ENCODE data around the gene SNX24.

SNX24 gene

GRCh38 chr5:122957457-122957856 is 112.0 kb downstream of the SNX24 start:
- TF ChIP-seq ZNF248 (tag by site-specific recombination; IDR thresholded peaks at IDR 0.05) (peak; percentile 91), ZNF449 (tag by site-specific recombination; IDR thresholded peaks at IDR 0.05) (no peak)
- H3K4me3 ChIP-seq (ENCODE audit: low read depth, low read length), result no peak overlapping the region
- H3K27ac ChIP-seq (ENCODE audit: extremely low read depth, low read depth, low read length), result no peak overlapping the region
- no peaks in the 10 kb centered on the region for H3K36me3 ChIP-seq (ENCODE audit: control insufficient read depth in 2 of 2, insufficient read depth in 1 of 2, low read length in 2 of 2)
- ChIA-PET POLR2A (no interaction called here), CTCF (no interaction called here)
- H3K4me1 ChIP-seq (ENCODE audit: control insufficient read depth, insufficient read depth, low read length), result peaks cover 6% of the 10 kb centered on the region
- H3K9me3 ChIP-seq (ENCODE audit: control insufficient read depth, insufficient read depth, low read depth, low read length), result no peaks in the 10 kb centered on the region

GRCh38 chr5:122959740-122960445 is 114.5 kb downstream of the SNX24 start:
- Histone ChIP-seq H3K4me3 (ENCODE audit: low read depth, low read length) (no peak overlapping the region), H3K9me3 (ENCODE audit: control insufficient read depth, insufficient read depth, low read depth, low read length) (no peaks in the 10 kb centered on the region), H3K4me1 (ENCODE audit: control insufficient read depth, insufficient read depth, low read length) (peaks cover 6% of the 10 kb centered on the region), H3K27ac (ENCODE audit: extremely low read depth, low read depth, low read length) (no peak overlapping the region), H3K36me3 (ENCODE audit: control insufficient read depth in 2 of 2, insufficient read depth in 1 of 2, low read length in 2 of 2) (no peaks in the 10 kb centered on the region)
- POLR2A ChIA-PET, result no interaction called here
- 0 out of 2 replicates have a peak, but pooled peaks have one; percentile 27 for TF ChIP-seq WT1 (tag by site-specific recombination; IDR thresholded peaks at IDR 0.05)
- no peak for TF ChIP-seq ZNF585B (tag by site-specific recombination; IDR thresholded peaks at IDR 0.05)
- CTCF ChIA-PET, result interaction anchor here (0.7 kb wide), 1 partner anchor 10 kb away, joined by 3 read pairs; no protein-coding TSS in a partner anchor

- Histone ChIP-seq H3K9me3 (ENCODE audit: control insufficient read depth, insufficient read depth, low read depth, low read length) (no peaks in the 10 kb centered on the region), H3K4me1 (ENCODE audit: control insufficient read depth, insufficient read depth, low read length) (peaks cover 6% of the 10 kb centered on the region), H3K27ac (ENCODE audit: extremely low read depth, low read depth, low read length) (no peak overlapping the region), H3K4me3 (ENCODE audit: low read depth, low read length) (no peak overlapping the region), H3K36me3 (ENCODE audit: control insufficient read depth in 2 of 2, insufficient read depth in 1 of 2, low read length in 2 of 2) (no peaks in the 10 kb centered on the region)
- TF ChIP-seq ZBTB7A (tag by site-specific recombination; IDR thresholded peaks at IDR 0.05; ENCODE audit: low read depth), result no peak
- no peak for TF ChIP-seq ZBTB49 (tag by site-specific recombination; IDR thresholded peaks at IDR 0.05; ENCODE audit: low read depth)
- TF ChIP-seq ZNF19 (tag by site-specific recombination; IDR thresholded peaks at IDR 0.05; ENCODE audit: low read depth), result no peak
- TF ChIP-seq ZNF138 (tag by site-specific recombination; IDR thresholded peaks at IDR 0.05; ENCODE audit: borderline replicate concordance), result no peak
- no peak for TF ChIP-seq ZBTB21 (tag by site-specific recombination; IDR thresholded peaks at IDR 0.05)
- no peak for TF ChIP-seq ZNF211 (tag by site-specific recombination; IDR thresholded peaks at IDR 0.05; ENCODE audit: low read depth)
- no peak for TF ChIP-seq ZBTB1 (tag by site-specific recombination; IDR thresholded peaks at IDR 0.05)
- no peak for TF ChIP-seq ZNF416 (tag by site-specific recombination; IDR thresholded peaks at IDR 0.05)
- TF ChIP-seq ZNF768 (tag by site-specific recombination; IDR thresholded peaks at IDR 0.05), result no peak
- TF ChIP-seq ZNF621 (tag by site-specific recombination; IDR thresholded peaks at IDR 0.05), result no peak
- ChIA-PET POLR2A (no interaction called here), CTCF (no interaction called here)
Observed at GRCh38 chr5:122963305-122963704, 117.9 kb downstream of the SNX24 start.

- no peaks in the 10 kb centered on the region for H3K4me1 ChIP-seq (ENCODE audit: control insufficient read depth, insufficient read depth, low read length)
- no peak overlapping the region for H3K27ac ChIP-seq (ENCODE audit: extremely low read depth, low read depth, low read length)
- no peaks in the 10 kb centered on the region for H3K9me3 ChIP-seq (ENCODE audit: control insufficient read depth, insufficient read depth, low read depth, low read length)
- ChIA-PET CTCF (interaction anchor here (0.5 kb wide), 1 partner anchor 469 kb away, joined by 3 read pairs; no protein-coding TSS in a partner anchor), POLR2A (no interaction called here)
- H3K4me3 ChIP-seq (ENCODE audit: low read depth, low read length), result no peak overlapping the region
- H3K36me3 ChIP-seq (ENCODE audit: control insufficient read depth in 2 of 2, insufficient read depth in 1 of 2, low read length in 2 of 2), result no peaks in the 10 kb centered on the region
- TF ChIP-seq INSM2 (tag by site-specific recombination; IDR thresholded peaks at IDR 0.05) (no peak), SP7 (tag by site-specific recombination; IDR thresholded peaks at IDR 0.05) (no peak), REST (tag by site-specific recombination; IDR thresholded peaks at IDR 0.05) (no peak), ZNF843 (tag by site-specific recombination; IDR thresholded peaks at IDR 0.05) (no peak)
Observed at GRCh38 chr5:122965111-122965510, 119.7 kb downstream of the SNX24 start.

Measured in HEK293 (cell line).